Endodermal cell (in vitro differentiated cells): ENCODE measurements around the gene EPB41L3. TPM values are rescaled to one million over a fixed set of nuclear protein-coding genes. Genes with fewer than 3 reads are reported as not detected.

Experiments used
- DNase-seq: peaks from one replicate; pipeline ENCODE4 v3.0.0-alpha.2; 2017
- H3K27ac ChIP-seq: 2 replicates; pipeline ENCODE4 v1.5.1; 2013; ENCODE audit warnings: mild to moderate bottlenecking, low read depth, low read length, moderate library complexity
- H3K27me3 ChIP-seq: 2 replicates; pipeline ENCODE4 v1.6.1; 2013; ENCODE audit warnings: mild to moderate bottlenecking, low read length, moderate library complexity; ENCODE audit not compliant: insufficient read depth, control insufficient read depth, poor library complexity, severe bottlenecking
- H3K36me3 ChIP-seq: 2 replicates; pipeline ENCODE4 v1.7.0; 2013; ENCODE audit warnings: mild to moderate bottlenecking, low read length, moderate library complexity; ENCODE audit not compliant: control insufficient read depth, insufficient read depth
- H3K4me1 ChIP-seq: one replicate; pipeline ENCODE4 v1.7.0; 2013; ENCODE audit warnings: low read length; ENCODE audit not compliant: control insufficient read depth, insufficient read depth
- H3K4me3 ChIP-seq: 2 replicates; pipeline ENCODE4 v1.5.1; 2013; ENCODE audit warnings: mild to moderate bottlenecking, low read length, moderate library complexity
- H3K9ac ChIP-seq: 2 replicates; pipeline ENCODE4 v1.6.1; 2013; ENCODE audit warnings: mild to moderate bottlenecking, low read length, moderate library complexity; ENCODE audit not compliant: poor library complexity, severe bottlenecking; ENCODE audit errors: extremely low read depth
- H3K9me3 ChIP-seq: 2 replicates; pipeline ENCODE4 v1.6.1; 2013; ENCODE audit warnings: mild to moderate bottlenecking, low read length, moderate library complexity; ENCODE audit not compliant: control insufficient read depth
- H3K27ac Mint-ChIP-seq: 2 replicates; pipeline ENCODE4 v1.8.0; 2020; ENCODE audit warnings: mixed read lengths
- H3K27me3 Mint-ChIP-seq: 2 replicates; pipeline ENCODE4 v1.8.0; 2021; ENCODE audit warnings: mild to moderate bottlenecking, mixed read lengths; ENCODE audit not compliant: insufficient read depth
- H3K36me3 Mint-ChIP-seq: 2 replicates; pipeline ENCODE4 v1.8.0; 2020; ENCODE audit warnings: low read depth, mixed read lengths
- H3K4me1 Mint-ChIP-seq: 2 replicates; pipeline ENCODE4 v1.8.0; 2020; ENCODE audit warnings: mixed read lengths
- H3K4me3 Mint-ChIP-seq: 2 replicates; pipeline ENCODE4 v1.8.0; 2020; ENCODE audit warnings: mild to moderate bottlenecking, moderate library complexity, mixed read lengths
- H3K9me3 Mint-ChIP-seq: 2 replicates; pipeline ENCODE4 v1.8.0; 2020; ENCODE audit warnings: mild to moderate bottlenecking, mixed read lengths
- CTCF ChIP-seq: fragments of 200-600 bp; sonication (generic); conservative IDR thresholded peaks from 2 replicates; pipeline ENCODE4 v1.5.0; 2021; ENCODE audit warnings: antibody characterized with exemption, mild to moderate bottlenecking
- WGBS, 2 experiments: methylation state at CpG; one replicate each; pipeline versions ENCODE4 v1.1.5 to v1.1.7; 2013; ENCODE audit warnings: missing lambda C conversion rate in 2 of 2, mixed read lengths in 1 of 2; ENCODE audit not compliant: insufficient coverage in 1 of 2, insufficient read length in 1 of 2; 5-methylcytosine and 5-hydroxymethylcytosine counted together
- total RNA-seq, 2 donors: library from RNA; stranded (reverse); fragmentation: NEBNext Ultra II Directional in 1 of 2; extraction: Animal tissue kit (Norgen Biotek cat#: 25700) in 1 of 2; gene quantifications; 2 replicates in 1 of 2; 3 replicates in 1 of 2; pipeline ENCODE4 v1.2.1, GENCODE V29; 2021

EPB41L3 gene
- total RNA-seq, 2 donors from 2014 or later, result 49.3 to 51.6 TPM

DNA sequence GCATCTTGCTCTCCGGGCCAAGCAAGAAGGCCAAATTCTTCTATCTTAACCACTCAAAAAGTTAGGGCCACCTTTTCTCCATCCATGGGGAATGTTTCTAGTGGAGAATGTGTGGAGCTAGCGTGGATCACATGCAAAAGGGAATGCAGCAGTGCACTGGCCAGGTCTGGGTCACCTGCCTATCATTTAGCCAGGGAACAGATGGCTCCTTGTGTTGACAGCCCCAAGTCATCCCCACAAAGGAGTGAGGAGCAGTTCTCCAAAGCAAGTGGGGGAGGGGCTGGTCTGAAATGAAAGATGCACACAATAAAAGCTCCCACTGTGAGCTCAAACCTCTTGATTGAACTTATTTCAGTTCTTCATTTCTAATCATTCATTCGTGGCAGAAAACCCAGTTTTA is 19.1 kb downstream of the EPB41L3 start:
- H3K27ac ChIP-seq, result no peak overlapping the region
- no peak overlapping the region for H3K9ac ChIP-seq
- peaks cover 5% of the 10 kb centered on the region for H3K4me1 Mint-ChIP-seq
- H3K27me3 ChIP-seq, result no peaks in the 10 kb centered on the region
- no peak overlapping the region for H3K27ac Mint-ChIP-seq
- no peaks in the 10 kb centered on the region for H3K36me3 ChIP-seq
- H3K27me3 Mint-ChIP-seq, result no peaks in the 10 kb centered on the region
- peaks cover 2% of the 10 kb centered on the region for H3K36me3 Mint-ChIP-seq
- no peaks in the 10 kb centered on the region for H3K9me3 ChIP-seq
- TF ChIP-seq CTCF, result no peak
- no peak overlapping the region for H3K4me3 ChIP-seq
- H3K4me1 ChIP-seq, result no peaks in the 10 kb centered on the region
- no peak for DNase-seq
- no peak overlapping the region for H3K4me3 Mint-ChIP-seq
- no peaks in the 10 kb centered on the region for H3K9me3 Mint-ChIP-seq
- 56 to 59% methylated on average over 2 to 3 of the region's 3 CpGs for WGBS, 2 experiments

- Histone ChIP-seq H3K27ac (no peak overlapping the region), H3K36me3 (no peaks in the 10 kb centered on the region), H3K27me3 (no peaks in the 10 kb centered on the region), H3K9me3 (no peaks in the 10 kb centered on the region), H3K4me1 (peaks cover 14% of the 10 kb centered on the region), H3K4me3 (no peak overlapping the region), H3K9ac (no peak overlapping the region)
- no peak overlapping the region for H3K4me3 Mint-ChIP-seq
- 95% methylated on average over 2 of the region's 2 CpGs for WGBS, 2 experiments
- peaks cover 19% of the 10 kb centered on the region for H3K4me1 Mint-ChIP-seq
- peaks cover 2% of the 10 kb centered on the region for H3K36me3 Mint-ChIP-seq
- H3K27me3 Mint-ChIP-seq, result no peaks in the 10 kb centered on the region
- H3K27ac Mint-ChIP-seq, result no peak overlapping the region
- H3K9me3 Mint-ChIP-seq, result no peaks in the 10 kb centered on the region
- DNase-seq, result no peak
- no peak for TF ChIP-seq CTCF
Observed at GRCh38 chr18:5521000-5521399, 22.8 kb downstream of the EPB41L3 start.

GRCh38 chr18:5520464-5520863 is 23.3 kb downstream of the EPB41L3 start:
- Histone ChIP-seq H3K4me1 (peaks cover 17% of the 10 kb centered on the region), H3K36me3 (no peaks in the 10 kb centered on the region), H3K9me3 (no peaks in the 10 kb centered on the region), H3K27me3 (no peaks in the 10 kb centered on the region), H3K27ac (no peak overlapping the region), H3K9ac (no peak overlapping the region), H3K4me3 (no peak overlapping the region)
- Mint-ChIP-seq H3K4me1 (peaks cover 25% of the 10 kb centered on the region), H3K4me3 (no peak overlapping the region), H3K27me3 (no peaks in the 10 kb centered on the region), H3K9me3 (no peaks in the 10 kb centered on the region), H3K27ac (no peak overlapping the region), H3K36me3 (peaks cover 2% of the 10 kb centered on the region)
- 92% methylated on average over 1 of the region's 1 CpG; no CpG with 5 or more reads in 1 of the 2 experiments for WGBS, 2 experiments
- DNase-seq, result no peak
- no peak for TF ChIP-seq CTCF
